Smooth muscle cell (in vitro differentiated cells): ENCODE measurements around the gene CD200R1. TPM values are rescaled to one million over a fixed set of nuclear protein-coding genes. Genes with fewer than 3 reads are reported as not detected.

ENCODE experiments used
- DNase-seq: peaks from one replicate; lab custom pipeline; 2025; ENCODE audit not compliant: unreplicated experiment; lab: John Stamatoyannopoulos, UW
- H2AFZ ChIP-seq: fragments of 200-600 bp; sonication (generic); 2 replicates; pipeline ENCODE4 v1.6.0; 2016; ENCODE audit warnings: antibody characterized with exemption, low read depth, mild to moderate bottlenecking
- H3F3A ChIP-seq: fragments of 200-600 bp; sonication (generic); 2 replicates; pipeline ENCODE4 v1.6.0; 2017; ENCODE audit warnings: antibody characterized with exemption, low read depth
- H3K27ac ChIP-seq: fragments of 200-600 bp; sonication (generic); 2 replicates; pipeline ENCODE4 v1.5.1; 2016; ENCODE audit warnings: low read depth, mild to moderate bottlenecking
- H3K27me3 ChIP-seq: fragments of 200-600 bp; sonication (generic); 2 replicates; pipeline ENCODE4 v1.6.1; 2016; ENCODE audit warnings: low read depth, mild to moderate bottlenecking
- H3K36me3 ChIP-seq: fragments of 200-600 bp; sonication (generic); 2 replicates; pipeline ENCODE4 v1.5.1; 2016; ENCODE audit warnings: low read depth
- H3K4me1 ChIP-seq: fragments of 200-600 bp; sonication (generic); 2 replicates; pipeline ENCODE4 v1.5.1; 2016; ENCODE audit warnings: low read depth
- H3K4me2 ChIP-seq: fragments of 200-600 bp; sonication (generic); 2 replicates; pipeline ENCODE4 v1.6.0; 2016; ENCODE audit warnings: mild to moderate bottlenecking
- H3K4me3 ChIP-seq: fragments of 200-600 bp; sonication (generic); 2 replicates; pipeline ENCODE4 v1.5.1; 2016; ENCODE audit warnings: mild to moderate bottlenecking
- H3K79me2 ChIP-seq: fragments of 200-600 bp; sonication (generic); 2 replicates; pipeline ENCODE4 v1.6.0; 2016; ENCODE audit warnings: low read depth, mild to moderate bottlenecking
- H3K9ac ChIP-seq: fragments of 200-600 bp; sonication (generic); 2 replicates; pipeline ENCODE4 v1.6.0; 2016; ENCODE audit warnings: low read depth
- H3K9me3 ChIP-seq: fragments of 200-600 bp; sonication (generic); replicated peaks from 2 replicates; pipeline ENCODE4 v1.5.1; 2016; ENCODE audit warnings: low read depth
- H4K20me1 ChIP-seq: fragments of 200-600 bp; sonication (generic); 2 replicates; pipeline ENCODE4 v1.6.0; 2016; ENCODE audit warnings: low read depth
- WGBS: methylation state at CpG from one replicate; pipeline ENCODE4 v1.1.7; 2016; ENCODE audit warnings: low lambda C conversion rate; 5-methylcytosine and 5-hydroxymethylcytosine counted together
- polyA plus RNA-seq: library from polyadenylated mRNA; unstranded; fragments of >200 nt; fragmentation: Nextera tagmentation; extraction: Ambion mirVana; gene quantifications from 2 replicates; pipeline ENCODE4 v1.2.1, GENCODE V29; 2016
- total RNA-seq: library from RNA; depleted of rRNA; stranded (reverse); fragments of >200 nt; gene quantifications from 2 replicates; pipeline ENCODE4 v1.2.3, GENCODE V29; 2014
- TF ChIP-seq, protein P1 (sequence below): fragments of 200-600 bp; sonication (generic); IDR thresholded peaks from 2 replicates; pipeline ENCODE4 v1.5.1; 2017; ENCODE audit warnings: borderline replicate concordance, mild to moderate bottlenecking, antibody characterized with exemption; ENCODE audit not compliant: insufficient read depth, poor library complexity, severe bottlenecking

The CD200R1 gene
- total and polyA plus RNA-seq, 2 experiments from 2014 or later, result 1.1 TPM; not detected in 1

DNA sequence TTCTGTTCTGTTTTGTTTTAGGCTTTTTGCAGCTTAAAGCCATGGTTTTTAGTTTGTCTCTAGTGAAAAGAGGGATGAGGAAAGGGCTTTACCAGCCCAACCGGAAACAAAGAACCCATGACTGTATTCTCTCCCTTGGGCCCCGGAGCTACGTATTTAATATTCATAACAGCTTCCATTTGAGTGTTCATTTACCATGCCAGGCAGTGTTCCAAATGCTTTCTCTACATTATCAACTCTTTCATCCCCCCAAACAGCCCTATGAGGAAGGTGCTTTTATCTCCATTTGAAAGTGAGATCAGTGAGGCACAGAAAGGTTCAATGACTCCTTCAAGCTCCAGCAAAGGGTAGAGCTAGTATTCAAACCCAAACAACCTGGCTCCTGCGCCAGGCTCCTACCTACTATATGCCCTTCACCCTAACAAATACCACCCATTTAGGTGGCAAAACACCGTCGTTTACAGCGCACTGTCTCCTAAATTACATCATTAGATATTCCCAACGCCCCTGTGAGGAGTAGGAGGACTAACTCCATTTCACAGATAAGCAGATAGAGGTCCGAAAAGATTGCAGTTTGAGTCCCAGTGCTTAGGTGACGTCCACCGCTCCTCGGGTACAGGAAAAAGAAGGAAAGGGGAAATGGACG is 43.8 kb upstream of the CD200R1 start:
- TF ChIP-seq, protein P1, sequence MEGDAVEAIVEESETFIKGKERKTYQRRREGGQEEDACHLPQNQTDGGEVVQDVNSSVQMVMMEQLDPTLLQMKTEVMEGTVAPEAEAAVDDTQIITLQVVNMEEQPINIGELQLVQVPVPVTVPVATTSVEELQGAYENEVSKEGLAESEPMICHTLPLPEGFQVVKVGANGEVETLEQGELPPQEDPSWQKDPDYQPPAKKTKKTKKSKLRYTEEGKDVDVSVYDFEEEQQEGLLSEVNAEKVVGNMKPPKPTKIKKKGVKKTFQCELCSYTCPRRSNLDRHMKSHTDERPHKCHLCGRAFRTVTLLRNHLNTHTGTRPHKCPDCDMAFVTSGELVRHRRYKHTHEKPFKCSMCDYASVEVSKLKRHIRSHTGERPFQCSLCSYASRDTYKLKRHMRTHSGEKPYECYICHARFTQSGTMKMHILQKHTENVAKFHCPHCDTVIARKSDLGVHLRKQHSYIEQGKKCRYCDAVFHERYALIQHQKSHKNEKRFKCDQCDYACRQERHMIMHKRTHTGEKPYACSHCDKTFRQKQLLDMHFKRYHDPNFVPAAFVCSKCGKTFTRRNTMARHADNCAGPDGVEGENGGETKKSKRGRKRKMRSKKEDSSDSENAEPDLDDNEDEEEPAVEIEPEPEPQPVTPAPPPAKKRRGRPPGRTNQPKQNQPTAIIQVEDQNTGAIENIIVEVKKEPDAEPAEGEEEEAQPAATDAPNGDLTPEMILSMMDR, result no peak
- no peaks in the 10 kb centered on the region for H4K20me1 ChIP-seq
- peak overlapping the region; percentile 77 for H3K4me3 ChIP-seq
- DNase-seq, result no peak
- 8% methylated on average over 13 of the region's 13 CpGs for WGBS
- peaks cover 4% of the 10 kb centered on the region for H3K36me3 ChIP-seq
- H3K79me2 ChIP-seq, result peaks cover 52% of the 10 kb centered on the region
- H2AFZ ChIP-seq, result peak overlapping the region; percentile 89
- H3K27me3 ChIP-seq, result no peaks in the 10 kb centered on the region
- H3K4me2 ChIP-seq, result peak overlapping the region; percentile 92
- H3K27ac ChIP-seq, result peak overlapping the region; percentile 85
- peaks cover 8% of the 10 kb centered on the region for H3K4me1 ChIP-seq
- H3K9ac ChIP-seq, result peak overlapping the region; percentile 89
- no peaks in the 10 kb centered on the region for H3K9me3 ChIP-seq
- no peaks in the 10 kb centered on the region for H3F3A ChIP-seq

DNA sequence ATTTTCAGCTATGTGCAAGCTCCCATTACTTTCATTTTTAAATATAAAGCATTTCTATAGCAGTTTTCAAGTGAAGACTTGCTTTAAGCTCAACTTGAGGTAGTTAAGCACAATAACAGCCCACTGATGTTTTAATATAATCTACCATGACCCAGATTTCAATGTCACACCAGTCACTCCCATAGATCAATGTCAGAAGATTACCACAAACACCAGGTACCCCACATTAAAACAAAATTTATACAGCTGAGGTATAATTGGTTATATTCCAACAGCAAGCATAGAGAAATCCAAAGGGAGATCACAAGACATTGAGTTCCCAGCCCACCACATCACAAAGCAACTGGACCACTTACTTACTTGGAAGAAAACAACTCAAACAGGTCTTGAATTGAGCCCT is 38.7 kb upstream of the CD200R1 start:
- Histone ChIP-seq H3K27me3 (no peaks in the 10 kb centered on the region), H3K4me2 (no peak overlapping the region), H2AFZ (no peak overlapping the region), H3K9me3 (no peaks in the 10 kb centered on the region), H3F3A (no peaks in the 10 kb centered on the region), H3K36me3 (peaks cover 8% of the 10 kb centered on the region), H3K4me1 (peaks cover 8% of the 10 kb centered on the region), H3K79me2 (peaks cover 81% of the 10 kb centered on the region), H3K9ac (no peak overlapping the region), H3K4me3 (no peak overlapping the region), H3K27ac (no peak overlapping the region), H4K20me1 (peaks cover 26% of the 10 kb centered on the region)
- DNase-seq, result no peak
- TF ChIP-seq, protein P1, result no peak

DNA sequence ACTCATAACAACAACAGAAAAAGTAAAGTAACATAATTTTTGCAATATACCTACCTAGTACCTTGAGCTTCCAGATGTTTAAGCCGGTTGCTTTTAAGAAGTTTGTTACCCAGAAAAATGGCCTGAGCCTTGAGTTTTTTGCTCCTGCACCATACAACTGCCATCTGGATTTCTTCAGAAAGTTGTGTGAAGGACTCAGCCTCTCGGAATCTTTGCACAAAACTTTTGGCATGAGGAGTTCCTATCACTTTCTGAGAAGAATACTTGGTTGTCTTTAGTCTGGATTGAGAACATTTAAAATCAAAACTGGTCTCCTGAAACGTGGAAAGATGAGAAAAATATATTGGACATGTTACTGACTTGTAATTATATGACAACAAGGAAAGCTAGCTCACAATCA is 33.2 kb upstream of the CD200R1 start:
- Histone ChIP-seq H3K4me1 (no peaks in the 10 kb centered on the region), H2AFZ (no peak overlapping the region), H3F3A (no peaks in the 10 kb centered on the region), H3K36me3 (peaks cover 20% of the 10 kb centered on the region), H3K4me3 (no peak overlapping the region), H3K9me3 (no peaks in the 10 kb centered on the region), H3K27me3 (no peaks in the 10 kb centered on the region), H3K9ac (no peak overlapping the region), H4K20me1 (peaks cover 32% of the 10 kb centered on the region), H3K27ac (no peak overlapping the region), H3K4me2 (no peak overlapping the region), H3K79me2 (peaks cover 30% of the 10 kb centered on the region)
- WGBS, result 95% methylated on average over 3 of the region's 3 CpGs
- TF ChIP-seq, protein P1, result no peak
- DNase-seq, result no peak
